ENCODE data around the gene EMP3.

The EMP3 gene

DNA sequence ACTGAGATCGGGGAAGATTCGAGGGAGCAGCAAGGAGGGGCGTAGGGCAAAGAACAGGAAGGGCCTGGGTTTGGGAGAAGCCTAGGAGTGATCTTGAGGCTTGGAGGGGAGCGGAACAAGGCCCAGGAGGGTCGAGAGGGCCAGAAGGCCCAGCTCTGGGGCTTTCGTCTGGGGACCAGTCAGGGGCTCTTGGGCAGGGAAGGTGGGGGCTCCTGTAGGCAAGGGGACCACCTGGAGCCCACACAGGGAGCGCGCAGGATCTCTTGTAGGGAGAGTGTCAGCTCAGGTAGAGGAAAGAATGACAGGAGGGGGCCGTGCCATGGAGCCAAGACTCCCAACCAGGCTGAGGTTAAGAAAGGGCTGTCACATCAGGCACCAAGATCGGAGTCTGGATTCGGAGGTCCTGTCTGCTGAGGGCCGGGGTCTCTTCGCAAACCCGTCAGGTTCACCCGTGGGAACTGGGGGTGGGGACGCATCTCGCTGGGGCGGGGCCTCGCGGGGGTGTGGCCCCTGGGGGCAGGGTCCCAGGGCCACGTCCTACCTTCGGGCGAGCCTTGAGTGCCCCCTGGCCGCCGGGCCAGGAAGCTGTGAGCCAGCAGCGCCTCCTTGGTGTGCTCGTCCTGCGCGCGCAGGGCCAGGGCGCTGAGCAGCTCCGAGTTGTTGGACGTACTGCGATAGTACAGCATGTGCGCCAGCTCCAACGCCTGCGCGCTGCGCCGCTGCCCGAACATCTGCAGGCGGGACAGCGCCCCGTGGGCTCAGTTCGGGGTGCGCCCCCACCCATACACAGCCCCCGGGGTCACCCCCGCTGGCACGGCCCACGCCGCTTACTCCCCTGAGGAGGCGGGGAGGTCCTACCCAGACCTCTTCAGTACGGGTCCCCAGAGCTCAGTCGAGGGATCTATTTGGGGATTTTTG is 8.4 kb downstream of the EMP3 start:
- no peaks in the 10 kb centered on the region; the same call in 1 of the 2 replicates for H3K79me2 ChIP-seq (ENCODE audit: insufficient read depth, low read length)
- no peaks in the 10 kb centered on the region for H4K20me1 ChIP-seq (ENCODE audit: insufficient read depth, low read length)
- H3K27ac ChIP-seq (ENCODE audit: low read length): peak overlapping the region; percentile 86
- TF ChIP-seq, protein P1, sequence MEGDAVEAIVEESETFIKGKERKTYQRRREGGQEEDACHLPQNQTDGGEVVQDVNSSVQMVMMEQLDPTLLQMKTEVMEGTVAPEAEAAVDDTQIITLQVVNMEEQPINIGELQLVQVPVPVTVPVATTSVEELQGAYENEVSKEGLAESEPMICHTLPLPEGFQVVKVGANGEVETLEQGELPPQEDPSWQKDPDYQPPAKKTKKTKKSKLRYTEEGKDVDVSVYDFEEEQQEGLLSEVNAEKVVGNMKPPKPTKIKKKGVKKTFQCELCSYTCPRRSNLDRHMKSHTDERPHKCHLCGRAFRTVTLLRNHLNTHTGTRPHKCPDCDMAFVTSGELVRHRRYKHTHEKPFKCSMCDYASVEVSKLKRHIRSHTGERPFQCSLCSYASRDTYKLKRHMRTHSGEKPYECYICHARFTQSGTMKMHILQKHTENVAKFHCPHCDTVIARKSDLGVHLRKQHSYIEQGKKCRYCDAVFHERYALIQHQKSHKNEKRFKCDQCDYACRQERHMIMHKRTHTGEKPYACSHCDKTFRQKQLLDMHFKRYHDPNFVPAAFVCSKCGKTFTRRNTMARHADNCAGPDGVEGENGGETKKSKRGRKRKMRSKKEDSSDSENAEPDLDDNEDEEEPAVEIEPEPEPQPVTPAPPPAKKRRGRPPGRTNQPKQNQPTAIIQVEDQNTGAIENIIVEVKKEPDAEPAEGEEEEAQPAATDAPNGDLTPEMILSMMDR (IDR thresholded peaks at IDR 0.05; ENCODE audit: borderline replicate concordance, extremely low read depth, low read length, poor library complexity, severe bottlenecking): peak; percentile 90
- no peak for TF ChIP-seq EZH2 (IDR thresholded peaks at IDR 0.05; ENCODE audit: borderline replicate concordance, low read depth, low read length, severe bottlenecking)
- peak overlapping the region; percentile 87 for H2AFZ ChIP-seq (ENCODE audit: low read depth, low read length)
- peak overlapping the region; percentile 35 to 64 for H3K4me3 ChIP-seq (ENCODE audit: low read depth in 1 of 2, low read length in 2 of 2)
- peak; percentile 92 for DNase-seq
- no peaks in the 10 kb centered on the region for H3K27me3 ChIP-seq (ENCODE audit: insufficient read depth, low read length, poor library complexity)
- peak; percentile 78 for ATAC-seq (ENCODE audit: insufficient read depth, low read depth)
- no peaks in the 10 kb centered on the region for H3K9me3 ChIP-seq (ENCODE audit: insufficient read depth, low read length, severe bottlenecking)
- peaks cover 51% of the 10 kb centered on the region for H3K4me1 ChIP-seq (ENCODE audit: insufficient read depth, low read length)
- peak overlapping the region; percentile 76 for H3K9ac ChIP-seq (ENCODE audit: low read depth, low read length)
- no peaks in the 10 kb centered on the region for H3K36me3 ChIP-seq (ENCODE audit: insufficient read depth, low read length)
- peak overlapping the region; percentile 85 for H3K4me2 ChIP-seq (ENCODE audit: insufficient read depth, low read length)

GRCh38 chr19:48338253-48338755 is 13.0 kb downstream of the EMP3 start:
- peaks cover 24% of the 10 kb centered on the region for H3K36me3 ChIP-seq (ENCODE audit: insufficient read depth, low read length)
- no peak overlapping the region for H3K4me3 ChIP-seq (ENCODE audit: low read depth in 1 of 2, low read length in 2 of 2)
- H2AFZ ChIP-seq (ENCODE audit: low read depth, low read length): no peak overlapping the region
- DNase-seq (no peak), ATAC-seq (ENCODE audit: insufficient read depth, low read depth) (no peak)
- peaks cover 17% of the 10 kb centered on the region for H3K4me1 ChIP-seq (ENCODE audit: insufficient read depth, low read length)
- H3K79me2 ChIP-seq (ENCODE audit: insufficient read depth, low read length): no peaks in the 10 kb centered on the region
- no peak overlapping the region for H3K27ac ChIP-seq (ENCODE audit: low read length)
- H3K4me2 ChIP-seq (ENCODE audit: insufficient read depth, low read length): no peak overlapping the region
- no peaks in the 10 kb centered on the region for H3K9me3 ChIP-seq (ENCODE audit: insufficient read depth, low read length, severe bottlenecking)
- H3K9ac ChIP-seq (ENCODE audit: low read depth, low read length): no peak overlapping the region
- no peak for TF ChIP-seq EZH2 (IDR thresholded peaks at IDR 0.05; ENCODE audit: borderline replicate concordance, low read depth, low read length, severe bottlenecking)
- TF ChIP-seq, protein P1 (IDR thresholded peaks at IDR 0.05; ENCODE audit: borderline replicate concordance, extremely low read depth, low read length, poor library complexity, severe bottlenecking): no peak
- H4K20me1 ChIP-seq (ENCODE audit: insufficient read depth, low read length): no peaks in the 10 kb centered on the region
- H3K27me3 ChIP-seq (ENCODE audit: insufficient read depth, low read length, poor library complexity): no peaks in the 10 kb centered on the region

GRCh38 chr19:48338802-48339503 is 13.6 kb downstream of the EMP3 start:
- H3K36me3 ChIP-seq (ENCODE audit: insufficient read depth, low read length): peaks cover 27% of the 10 kb centered on the region
- no peak for DNase-seq
- H4K20me1 ChIP-seq (ENCODE audit: insufficient read depth, low read length): no peaks in the 10 kb centered on the region
- H3K79me2 ChIP-seq (ENCODE audit: insufficient read depth, low read length): no peaks in the 10 kb centered on the region
- H3K9me3 ChIP-seq (ENCODE audit: insufficient read depth, low read length, severe bottlenecking): no peaks in the 10 kb centered on the region
- H3K4me2 ChIP-seq (ENCODE audit: insufficient read depth, low read length): no peak overlapping the region
- H3K27ac ChIP-seq (ENCODE audit: low read length): no peak overlapping the region
- peaks cover 10% of the 10 kb centered on the region for H3K4me1 ChIP-seq (ENCODE audit: insufficient read depth, low read length)
- H3K9ac ChIP-seq (ENCODE audit: low read depth, low read length): no peak overlapping the region
- no peaks in the 10 kb centered on the region for H3K27me3 ChIP-seq (ENCODE audit: insufficient read depth, low read length, poor library complexity)
- no peak for TF ChIP-seq EZH2 (IDR thresholded peaks at IDR 0.05; ENCODE audit: borderline replicate concordance, low read depth, low read length, severe bottlenecking)
- TF ChIP-seq, protein P1 (IDR thresholded peaks at IDR 0.05; ENCODE audit: borderline replicate concordance, extremely low read depth, low read length, poor library complexity, severe bottlenecking): no peak
- H3K4me3 ChIP-seq (ENCODE audit: low read depth in 1 of 2, low read length in 2 of 2): no peak overlapping the region
- H2AFZ ChIP-seq (ENCODE audit: low read depth, low read length): no peak overlapping the region
- no peak for ATAC-seq (ENCODE audit: insufficient read depth, low read depth)
